Measurements from ENCODE around the gene NIPA2.

NIPA2 gene

GRCh38 chr15:22866079-22866478, 27.6 kb downstream of the NIPA2 start (continued):
- no peak for TF ChIP-seq ZNF132 (tag by site-specific recombination; IDR thresholded peaks at IDR 0.05; ENCODE audit: borderline replicate concordance)
- no peak for TF ChIP-seq ZNF175 (tag by site-specific recombination; IDR thresholded peaks at IDR 0.05)
- TF ChIP-seq ZNF341 (tag by site-specific recombination; IDR thresholded peaks at IDR 0.05; ENCODE audit: low read depth): no peak
- no peak for TF ChIP-seq ZNF184 (tag by site-specific recombination; IDR thresholded peaks at IDR 0.05)

GRCh38 chr15:22867886-22868285, 29.4 kb downstream of the NIPA2 start:
- ChIA-PET CTCF (no interaction called here), POLR2A (no interaction called here)
- no peak for TF ChIP-seq ZNF792 (tag by site-specific recombination; IDR thresholded peaks at IDR 0.05)
- no peak for TF ChIP-seq ZNF132 (tag by site-specific recombination; IDR thresholded peaks at IDR 0.05; ENCODE audit: borderline replicate concordance)
- no peak for TF ChIP-seq ZEB2 (tag by site-specific recombination; IDR thresholded peaks at IDR 0.05)
- TF ChIP-seq ZNF302 (tag by site-specific recombination; IDR thresholded peaks at IDR 0.05; ENCODE audit: low read depth): no peak
- no peak for TF ChIP-seq ZNF501 (tag by site-specific recombination; IDR thresholded peaks at IDR 0.05)
- no peak for TF ChIP-seq ZNF513 (tag by site-specific recombination; IDR thresholded peaks at IDR 0.05)
- TF ChIP-seq SALL2 (tag by site-specific recombination; IDR thresholded peaks at IDR 0.05; ENCODE audit: borderline replicate concordance): no peak
- no peak for TF ChIP-seq ZFP41 (tag by site-specific recombination; IDR thresholded peaks at IDR 0.05; ENCODE audit: borderline replicate concordance)
- TF ChIP-seq ZNF324 (tag by site-specific recombination; IDR thresholded peaks at IDR 0.05): no peak
- TF ChIP-seq PBX3 (CRISPR knock-in tag; IDR thresholded peaks at IDR 0.05): no peak
- no peaks in the 10 kb centered on the region for H3K4me1 ChIP-seq (ENCODE audit: control insufficient read depth, insufficient read depth, low read length)
- H3K4me3 ChIP-seq (ENCODE audit: low read depth, low read length): no peak overlapping the region
- H3K36me3 ChIP-seq (ENCODE audit: control insufficient read depth in 2 of 2, insufficient read depth in 1 of 2, low read length in 2 of 2): peaks cover 5 to 83% of the 10 kb centered on the region in 2 experiments; a peak in 2 of 3 replicates
- no peak overlapping the region for H3K27ac ChIP-seq (ENCODE audit: extremely low read depth, low read depth, low read length)
- H3K9me3 ChIP-seq (ENCODE audit: control insufficient read depth, insufficient read depth, low read depth, low read length): no peaks in the 10 kb centered on the region

GRCh38 chr15:22868495-22868894, 30.0 kb downstream of the NIPA2 start:
- TF ChIP-seq ZNF133 (tag by site-specific recombination; IDR thresholded peaks at IDR 0.05): no peak
- TF ChIP-seq KLF16 (tag by site-specific recombination; IDR thresholded peaks at IDR 0.05): no peak
- TF ChIP-seq GLIS2 (tag by site-specific recombination; IDR thresholded peaks at IDR 0.05): no peak
- TF ChIP-seq ZNF645 (tag by site-specific recombination; IDR thresholded peaks at IDR 0.05): no peak
- TF ChIP-seq GLI2 (tag by site-specific recombination; IDR thresholded peaks at IDR 0.05; ENCODE audit: borderline replicate concordance, low read depth): no peak
- no peak for TF ChIP-seq GFI1B (tag by site-specific recombination; IDR thresholded peaks at IDR 0.05)
- TF ChIP-seq ZNF530 (tag by site-specific recombination; IDR thresholded peaks at IDR 0.05; ENCODE audit: low read depth): no peak
- no peak for TF ChIP-seq PRDM10 (tag by site-specific recombination; IDR thresholded peaks at IDR 0.05)
- TF ChIP-seq TRIM28 (IDR thresholded peaks at IDR 0.05; ENCODE audit: borderline replicate concordance, low read length): no peak
- no peak for TF ChIP-seq ZNF639 (tag by site-specific recombination; IDR thresholded peaks at IDR 0.05)
- ChIA-PET CTCF (interaction anchor here (0.5 kb wide), 1 partner anchor 83 kb away, joined by 3 read pairs; no protein-coding TSS in a partner anchor), POLR2A (no interaction called here)
- Histone ChIP-seq H3K4me1 (ENCODE audit: control insufficient read depth, insufficient read depth, low read length) (no peaks in the 10 kb centered on the region), H3K4me3 (ENCODE audit: low read depth, low read length) (no peak overlapping the region), H3K9me3 (ENCODE audit: control insufficient read depth, insufficient read depth, low read depth, low read length) (no peaks in the 10 kb centered on the region), H3K27ac (ENCODE audit: extremely low read depth, low read depth, low read length) (no peak overlapping the region), H3K36me3 (ENCODE audit: control insufficient read depth in 2 of 2, insufficient read depth in 1 of 2, low read length in 2 of 2) (peaks cover 5 to 84% of the 10 kb centered on the region in 2 experiments; a peak in 2 of 3 replicates)
